Measurements from ENCODE around the gene ARHGEF39.
A peak's percentile ranks its signal among the peaks of the same experiment; 100 is the strongest.

ARHGEF39 gene

DNA sequence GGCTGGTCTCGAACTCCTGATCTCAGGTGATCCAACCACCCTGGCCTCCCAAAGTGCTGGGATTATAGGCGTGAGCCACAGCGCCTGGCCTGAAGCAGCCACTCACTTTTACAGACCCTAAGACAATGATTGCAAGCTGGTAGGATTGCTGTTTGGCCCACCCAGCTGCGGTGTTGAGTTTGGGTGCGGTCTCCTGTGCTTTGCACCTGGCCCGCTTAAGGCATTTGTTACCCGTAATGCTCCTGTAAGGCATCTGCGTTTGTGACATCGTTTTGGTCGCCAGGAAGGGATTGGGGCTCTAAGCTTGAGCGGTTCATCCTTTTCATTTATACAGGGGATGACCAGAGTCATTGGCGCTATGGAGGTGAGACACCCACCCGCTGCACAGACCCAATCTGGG lies 10.2 kb upstream of the ARHGEF39 start:
- DNase-seq (ENCODE audit: low read depth), result no peak

DNA sequence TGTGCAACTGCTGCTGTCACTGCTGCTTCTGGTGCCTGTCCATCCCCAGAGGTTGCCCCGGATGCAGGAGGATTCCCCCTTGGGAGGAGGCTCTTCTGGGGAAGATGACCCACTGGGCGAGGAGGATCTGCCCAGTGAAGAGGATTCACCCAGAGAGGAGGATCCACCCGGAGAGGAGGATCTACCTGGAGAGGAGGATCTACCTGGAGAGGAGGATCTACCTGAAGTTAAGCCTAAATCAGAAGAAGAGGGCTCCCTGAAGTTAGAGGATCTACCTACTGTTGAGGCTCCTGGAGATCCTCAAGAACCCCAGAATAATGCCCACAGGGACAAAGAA lies 9.0 kb upstream of the ARHGEF39 start:
- no peak for DNase-seq (ENCODE audit: low read depth)

DNA sequence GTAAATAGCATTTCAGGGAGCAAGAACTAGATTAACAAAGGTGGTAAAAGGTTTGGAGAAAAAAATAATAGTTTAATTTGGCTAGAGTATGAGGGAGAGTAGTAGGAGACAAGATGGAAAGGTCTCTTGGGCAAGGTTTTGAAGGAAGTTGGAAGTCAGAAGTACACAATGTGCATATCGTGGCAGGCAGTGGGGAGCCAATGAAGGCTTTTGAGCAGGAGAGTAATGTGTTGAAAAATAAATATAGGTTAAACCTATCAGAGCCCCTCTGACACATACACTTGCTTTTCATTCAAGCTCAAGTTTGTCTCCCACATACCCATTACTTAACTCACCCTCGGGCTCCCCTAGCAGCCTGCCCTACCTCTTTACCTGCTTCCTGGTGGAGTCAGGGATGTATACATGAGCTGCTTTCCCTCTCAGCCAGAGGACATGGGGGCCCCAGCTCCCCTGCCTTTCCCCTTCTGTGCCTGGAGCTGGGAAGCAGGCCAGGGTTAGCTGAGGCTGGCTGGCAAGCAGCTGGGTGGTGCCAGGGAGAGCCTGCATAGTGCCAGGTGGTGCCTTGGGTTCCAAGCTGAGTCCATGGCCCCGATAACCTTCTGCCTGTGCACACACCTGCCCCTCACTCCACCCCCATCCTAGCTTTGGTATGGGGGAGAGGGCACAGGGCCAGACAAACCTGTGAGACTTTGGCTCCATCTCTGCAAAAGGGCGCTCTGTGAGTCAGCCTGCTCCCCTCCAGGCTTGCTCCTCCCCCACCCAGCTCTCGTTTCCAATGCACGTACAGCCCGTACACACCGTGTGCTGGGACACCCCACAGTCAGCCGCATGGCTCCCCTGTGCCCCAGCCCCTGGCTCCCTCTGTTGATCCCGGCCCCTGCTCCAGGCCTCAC lies 8.4 kb upstream of the ARHGEF39 start, which contains the start of gene CA9:
Gene CA9 (plus strand): TSS at position 797 of the 893 bp plus-strand sequence. CDS start 32 bp downstream, at position 829.
- no peak for DNase-seq (ENCODE audit: low read depth)

DNA sequence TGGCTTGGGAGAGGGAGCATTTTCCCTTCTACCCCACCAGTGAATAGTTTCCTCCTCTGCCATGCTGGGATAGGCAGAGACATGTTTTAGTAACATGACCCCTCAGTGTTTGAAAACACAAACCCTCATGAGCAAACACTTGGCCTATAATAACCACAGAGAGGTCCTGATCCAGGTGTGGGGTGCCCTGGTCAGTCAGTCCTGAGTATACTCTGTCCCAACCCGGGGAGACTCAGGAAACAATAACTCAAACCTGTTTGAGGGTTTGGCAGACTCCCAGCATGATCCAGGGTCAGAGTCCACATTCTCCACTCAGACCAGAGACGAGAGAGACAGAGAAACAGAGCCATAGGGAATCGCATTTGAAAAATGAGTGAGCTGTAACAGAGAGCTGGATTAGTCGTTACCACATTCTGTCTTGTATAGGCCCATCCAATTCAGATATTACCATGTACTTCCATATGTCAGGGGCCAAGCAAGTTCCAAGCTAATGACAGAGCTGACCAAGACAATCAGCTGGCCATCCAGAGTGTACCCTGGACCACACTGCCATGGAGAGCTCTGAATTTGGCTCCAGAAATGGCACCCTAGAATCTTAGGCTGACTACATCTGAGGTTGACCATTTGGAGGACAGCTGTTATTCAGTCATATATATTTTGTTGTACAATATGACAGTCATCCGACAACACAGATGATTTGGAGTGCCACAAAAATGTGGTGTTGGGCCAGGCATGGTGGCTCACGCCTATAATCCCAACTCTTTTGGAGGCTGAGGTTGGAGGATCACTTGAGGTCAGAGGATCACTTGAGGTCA lies 4.5 kb upstream of the ARHGEF39 start:
- no peak for DNase-seq (ENCODE audit: low read depth)

DNA sequence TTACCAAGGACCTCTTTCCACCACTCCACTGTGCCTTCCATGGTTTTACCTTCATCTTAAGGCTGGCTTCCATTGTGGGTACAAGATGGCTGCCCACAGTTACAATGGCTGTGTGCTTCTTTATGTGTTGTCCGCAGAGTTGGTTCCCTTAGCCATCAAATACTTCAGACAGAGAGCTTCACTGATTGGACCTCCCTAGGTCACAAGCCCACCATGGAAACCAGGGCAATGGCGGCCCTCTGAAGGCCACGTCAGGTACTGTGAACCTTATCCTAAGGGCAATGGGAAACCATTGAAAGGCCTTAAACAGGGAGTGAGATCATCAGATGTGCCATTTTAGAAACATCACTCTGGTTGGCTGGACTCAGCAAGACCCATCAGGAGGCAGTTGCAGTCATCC lies 2.9 kb upstream of the ARHGEF39 start:
- no peak for DNase-seq (ENCODE audit: low read depth)

DNA sequence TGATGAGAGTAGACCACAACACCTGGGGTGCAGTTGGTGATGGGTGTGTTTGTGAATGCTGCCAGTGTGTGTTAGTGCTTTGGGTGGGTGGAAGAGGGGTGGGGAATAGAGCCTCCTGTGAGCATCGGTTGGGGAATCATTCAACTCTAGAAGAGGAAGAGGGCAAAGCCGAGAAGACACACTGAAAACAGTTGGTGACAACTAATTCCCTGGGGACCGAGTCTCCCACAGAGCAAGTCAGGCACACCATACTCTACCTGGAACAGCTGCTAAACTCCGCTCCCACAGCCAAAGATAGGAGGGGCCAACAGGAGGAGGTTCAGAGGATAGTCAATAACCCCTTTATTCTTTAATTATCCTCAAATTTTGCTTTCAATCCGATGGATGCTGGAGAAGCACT lies 1.6 kb upstream of the ARHGEF39 start:
- no peak for DNase-seq (ENCODE audit: low read depth)

DNA sequence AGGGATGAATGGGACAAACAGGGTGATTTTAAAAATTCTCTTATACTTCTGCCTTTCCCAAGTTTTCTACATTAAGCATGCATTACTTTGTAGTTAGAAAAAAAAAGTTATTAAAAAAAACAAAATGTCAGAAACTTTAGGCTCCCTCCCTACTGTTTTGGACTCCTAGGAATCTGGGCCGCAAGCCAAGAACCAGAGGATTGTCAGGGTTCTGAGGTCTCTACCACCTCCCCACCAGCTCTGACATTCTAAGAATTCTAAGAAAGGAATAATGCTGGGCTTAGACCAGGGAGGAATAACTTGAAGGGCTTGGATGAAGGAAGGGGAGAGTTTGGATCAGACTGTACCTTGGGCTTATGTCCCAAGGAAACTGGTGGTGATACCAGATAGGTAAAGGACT lies 1.1 kb upstream of the ARHGEF39 start:
- DNase-seq (ENCODE audit: low read depth), result no peak

DNA sequence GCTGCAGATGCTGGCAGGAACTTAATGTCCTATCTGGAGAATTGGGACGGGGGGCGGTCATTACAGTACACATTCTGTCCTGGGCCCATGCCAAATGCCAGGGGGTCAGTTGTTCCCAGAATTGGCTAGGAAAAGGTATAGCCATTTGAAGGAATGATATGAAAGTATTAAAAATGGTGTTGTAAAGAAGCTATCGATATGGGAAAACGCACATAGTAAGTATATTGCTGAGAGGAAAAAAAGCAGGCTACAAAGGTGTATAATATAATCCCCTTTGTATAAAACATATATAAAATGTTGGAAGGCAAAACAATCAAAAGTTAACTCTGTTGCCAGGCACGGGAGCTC lies 450 bp upstream of the ARHGEF39 start:
- no peak for DNase-seq (ENCODE audit: low read depth)

DNA sequence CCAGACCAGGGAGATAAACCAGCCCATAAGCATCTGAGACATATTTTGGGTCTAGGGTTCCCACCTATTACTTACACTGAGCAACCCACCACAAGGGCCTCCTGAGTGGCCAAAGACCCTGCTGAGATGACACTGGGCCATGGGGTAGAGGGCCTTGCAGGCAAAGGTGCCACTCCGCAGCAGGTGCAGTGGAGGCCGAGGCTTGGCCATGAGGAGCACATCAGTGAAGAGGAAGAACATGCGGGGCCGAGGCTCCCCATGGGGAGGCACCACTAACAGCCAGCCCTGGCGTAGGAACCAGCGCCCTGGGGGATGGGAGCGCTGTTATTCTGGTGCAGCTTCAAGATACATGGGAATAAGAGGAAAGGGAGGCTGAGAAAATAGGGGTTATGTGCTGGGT lies 2.6 kb downstream of the ARHGEF39 start:
- no peak for DNase-seq (ENCODE audit: low read depth)

DNA sequence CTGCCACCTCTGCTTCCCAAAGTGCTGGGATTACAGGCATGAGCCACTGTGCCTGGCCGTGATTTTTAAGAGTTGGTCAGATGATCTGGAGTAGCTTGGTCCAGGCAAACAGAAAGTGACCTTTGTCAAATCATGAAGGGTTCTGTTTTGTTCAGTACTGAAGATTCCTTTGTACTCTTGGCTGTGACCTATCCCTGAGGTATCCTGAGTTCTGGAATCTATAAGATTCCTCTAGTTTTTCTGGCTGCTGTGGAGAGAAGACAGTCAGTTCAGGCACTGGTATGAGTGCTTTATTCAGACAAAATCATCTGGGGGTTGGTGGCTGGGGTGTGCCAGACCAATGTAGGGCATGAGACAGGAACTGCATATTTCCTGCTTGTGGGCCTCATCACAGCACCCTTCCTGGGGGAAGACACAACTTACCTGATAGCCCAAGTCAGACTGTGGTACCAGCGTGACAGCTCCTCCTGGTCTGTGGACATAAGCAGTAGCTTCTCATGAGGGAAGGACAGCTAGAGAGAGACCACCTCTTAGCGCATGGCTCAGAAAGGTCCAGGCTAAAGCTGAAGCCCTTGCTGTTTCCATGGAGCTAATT lies 3.1 kb downstream of the ARHGEF39 start:
- DNase-seq (ENCODE audit: low read depth), result no peak

DNA sequence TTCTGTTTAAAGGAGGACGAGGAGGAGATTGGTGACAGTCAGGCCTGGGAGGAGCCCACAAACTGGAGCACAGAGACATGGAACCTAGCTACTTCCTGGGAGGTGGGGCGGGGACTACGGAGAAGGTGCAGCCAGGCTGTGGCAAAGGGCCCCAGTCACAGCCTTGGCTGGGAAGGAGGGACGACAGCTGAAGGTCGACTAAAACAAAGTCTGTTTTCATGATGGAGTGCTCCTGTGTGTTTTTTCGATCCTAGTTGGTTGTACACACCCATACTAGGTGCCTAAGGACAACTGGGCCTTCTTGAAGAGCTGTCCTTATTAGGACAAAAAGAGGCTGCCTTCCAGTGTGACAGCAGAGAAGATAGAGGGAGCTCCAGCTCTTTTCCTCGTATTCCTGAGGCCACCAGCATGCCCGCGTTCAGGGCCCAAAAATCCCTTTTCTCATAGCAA lies 4.0 kb downstream of the ARHGEF39 start:
- DNase-seq (ENCODE audit: low read depth), result no peak

DNA sequence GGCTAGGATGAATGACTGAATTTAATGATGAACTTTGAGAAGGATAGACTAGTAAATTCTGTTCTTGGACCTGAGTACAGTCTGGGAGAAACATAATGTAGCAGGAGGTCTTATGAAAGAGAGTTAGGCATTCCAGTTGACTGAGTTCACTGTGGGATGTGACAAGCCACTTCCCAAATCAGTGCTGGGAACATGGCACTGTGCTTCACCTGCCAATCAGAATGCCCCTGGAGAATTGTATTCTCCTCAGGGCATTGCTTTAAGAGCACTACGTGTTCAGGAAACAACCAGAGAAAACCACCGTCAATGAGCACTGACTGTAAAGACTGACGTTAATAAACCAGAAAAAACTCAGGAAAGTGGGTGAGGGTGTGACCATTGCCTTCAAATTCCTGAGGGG lies 5.7 kb downstream of the ARHGEF39 start:
- DNase-seq (ENCODE audit: low read depth), result no peak

DNA sequence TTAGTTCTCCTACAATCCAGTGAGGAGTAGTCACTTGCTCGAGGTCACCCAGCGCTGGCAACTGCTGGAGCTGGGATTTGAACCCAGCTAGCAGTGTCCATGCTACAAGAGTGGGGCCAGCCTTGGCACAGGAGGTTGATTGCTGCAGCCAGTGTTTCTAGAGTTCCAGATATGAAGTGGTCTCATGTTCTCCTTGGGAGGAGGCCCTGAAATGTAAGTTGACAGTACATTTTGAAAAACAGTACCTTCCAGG lies 6.1 kb downstream of the ARHGEF39 start:
- no peak for DNase-seq (ENCODE audit: low read depth)

DNA sequence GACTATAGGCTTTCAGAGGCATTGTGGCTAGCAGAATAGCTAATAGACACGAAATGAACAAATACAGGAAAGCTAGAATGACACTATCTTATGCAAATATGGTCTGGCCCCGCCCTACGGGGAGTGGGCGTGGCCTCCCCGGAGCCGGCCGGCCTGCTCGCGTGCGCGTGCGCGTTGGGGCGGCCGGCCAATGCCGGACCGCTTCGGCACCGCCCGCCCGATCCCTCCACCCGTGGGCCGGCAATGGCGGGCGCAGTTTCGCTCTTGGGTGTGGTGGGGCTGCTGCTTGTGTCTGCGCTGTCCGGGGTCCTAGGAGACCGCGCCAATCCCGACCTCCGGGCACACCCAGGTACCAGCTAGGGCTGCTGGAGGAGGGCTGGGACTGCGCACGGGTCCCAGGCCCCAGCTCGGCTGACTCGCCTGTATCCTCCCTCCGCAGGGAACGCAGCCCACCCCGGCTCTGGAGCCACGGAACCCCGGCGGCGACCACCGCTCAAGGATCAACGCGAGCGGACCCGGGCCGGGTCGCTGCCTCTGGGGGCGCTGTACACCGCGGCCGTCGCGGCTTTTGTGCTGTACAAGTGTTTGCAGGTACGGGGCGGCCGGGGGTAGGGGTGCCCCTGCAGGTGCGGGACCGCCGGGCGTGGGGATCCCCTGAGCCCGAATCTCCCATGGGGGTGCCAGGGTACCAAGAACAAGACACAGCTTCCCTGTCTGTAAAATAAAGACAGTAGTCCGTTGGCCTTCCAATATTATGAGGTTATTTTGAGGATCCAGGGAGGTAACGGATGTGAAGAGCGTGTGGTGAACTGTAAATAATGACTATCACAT lies 6.6 kb downstream of the ARHGEF39 start, which contains the start of gene CCDC107:
Gene CCDC107 (plus strand): TSS at position 156 of the 831 bp plus-strand sequence. CDS start 88 bp downstream, at position 244.
- peak; percentile 78 for DNase-seq (ENCODE audit: low read depth)

DNA sequence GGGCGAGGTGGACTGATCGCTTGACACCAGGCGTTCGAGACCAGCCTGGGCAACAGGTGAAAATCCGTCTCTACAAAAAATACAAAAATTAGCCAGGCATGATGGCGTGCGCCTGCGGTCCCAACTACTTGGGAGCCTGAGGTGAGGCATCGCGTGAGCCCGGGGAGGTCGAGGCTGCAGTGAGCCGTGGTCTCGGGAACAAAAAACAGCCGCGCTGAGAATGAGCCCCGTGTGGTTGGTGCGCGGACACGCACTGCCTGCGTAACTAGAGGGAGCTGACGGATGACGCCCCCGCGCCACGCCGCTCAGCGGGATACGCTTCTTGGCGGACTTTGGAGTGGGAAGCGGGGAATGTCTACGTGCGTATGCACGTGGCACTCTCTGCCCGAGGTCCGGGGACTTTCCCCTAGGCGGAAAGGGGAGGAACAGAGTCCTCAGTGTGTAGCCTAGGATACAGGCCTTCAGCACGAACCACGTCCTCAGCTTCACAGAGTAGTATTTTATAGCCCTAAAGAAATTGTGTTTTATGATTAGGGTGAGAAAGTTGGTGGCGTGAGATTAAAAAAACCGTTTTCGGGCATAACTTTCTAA lies 7.4 kb downstream of the ARHGEF39 start, which contains the start of gene RMRP:
Gene RMRP (minus strand): TSS at position 474 of the 591 bp plus-strand sequence.
- peak; percentile 89 for DNase-seq (ENCODE audit: low read depth)

DNA sequence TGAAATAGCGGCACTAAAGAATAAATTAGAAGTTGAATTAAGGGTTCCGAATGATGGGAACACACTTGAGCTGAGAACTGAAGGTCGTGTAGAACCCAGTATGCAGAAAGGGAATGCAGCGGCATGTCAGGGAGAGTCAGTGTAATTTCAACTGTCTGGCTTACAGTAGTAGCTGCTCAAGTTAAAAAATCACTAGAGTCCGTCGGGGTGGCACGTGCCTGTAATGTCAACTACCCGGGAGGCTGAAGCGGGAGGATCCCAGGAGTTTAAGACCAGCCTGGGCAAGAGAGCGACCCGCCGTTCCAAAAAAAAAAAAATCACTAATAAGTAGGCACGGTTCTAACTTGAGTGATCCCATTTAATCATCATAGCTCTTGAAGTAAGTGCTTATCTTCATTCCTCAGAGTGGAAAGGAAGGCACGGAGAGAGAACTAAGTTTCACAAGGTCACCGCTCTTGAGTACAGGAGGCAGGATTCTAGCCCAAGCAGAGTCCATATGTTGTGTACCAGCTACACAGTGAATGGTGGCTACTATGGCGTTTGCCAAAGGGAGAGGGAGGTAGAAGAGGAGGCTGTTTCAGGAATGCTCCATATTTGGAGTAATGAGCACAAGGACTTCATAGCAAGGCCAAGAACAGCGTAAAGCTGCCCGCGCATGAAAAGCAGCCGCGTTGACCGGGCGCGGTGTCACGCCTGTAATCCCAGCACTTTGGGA lies 8.0 kb downstream of the ARHGEF39 start:
- no peak for DNase-seq (ENCODE audit: low read depth)

DNA sequence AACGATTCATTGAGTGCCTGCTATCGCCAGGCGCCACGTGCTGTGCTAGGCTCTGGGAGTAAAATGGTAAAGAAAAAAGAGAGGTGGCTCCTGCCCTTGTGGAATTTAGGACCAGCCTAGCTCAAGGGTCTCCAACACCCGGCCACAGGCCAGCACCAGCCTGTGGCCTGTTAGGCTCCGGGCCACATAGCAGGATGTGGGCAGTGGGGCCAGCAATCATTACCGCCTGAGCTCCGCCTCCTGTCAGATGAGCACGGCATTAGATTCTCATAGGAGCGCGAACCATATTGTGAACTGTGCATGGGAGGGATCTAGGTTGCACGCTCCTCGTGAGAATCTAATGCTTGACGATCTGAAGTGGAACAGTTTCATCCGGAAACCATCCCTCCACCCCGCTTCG lies 8.6 kb downstream of the ARHGEF39 start:
- no peak for DNase-seq (ENCODE audit: low read depth)

DNA sequence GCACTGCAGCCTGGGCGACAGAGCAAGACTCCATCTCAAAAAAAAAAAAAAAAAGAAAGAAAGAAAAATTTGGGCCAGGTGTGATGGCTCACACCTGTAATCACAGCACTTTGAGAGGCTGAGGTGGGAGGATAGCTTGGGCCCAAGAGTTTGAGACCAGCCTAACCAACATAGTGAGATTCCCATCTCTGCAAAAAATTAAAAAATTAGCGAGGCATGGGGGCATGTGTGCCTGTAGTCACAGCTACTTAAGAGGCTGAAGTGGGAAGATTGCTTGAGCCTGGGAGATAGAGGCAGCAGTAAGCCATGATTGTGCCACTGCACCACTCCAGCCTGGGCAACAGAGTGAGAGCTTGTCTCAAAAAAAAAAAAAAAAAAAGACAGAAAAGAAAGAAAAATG lies 11.4 kb downstream of the ARHGEF39 start:
- no peak for DNase-seq (ENCODE audit: low read depth)

DNA sequence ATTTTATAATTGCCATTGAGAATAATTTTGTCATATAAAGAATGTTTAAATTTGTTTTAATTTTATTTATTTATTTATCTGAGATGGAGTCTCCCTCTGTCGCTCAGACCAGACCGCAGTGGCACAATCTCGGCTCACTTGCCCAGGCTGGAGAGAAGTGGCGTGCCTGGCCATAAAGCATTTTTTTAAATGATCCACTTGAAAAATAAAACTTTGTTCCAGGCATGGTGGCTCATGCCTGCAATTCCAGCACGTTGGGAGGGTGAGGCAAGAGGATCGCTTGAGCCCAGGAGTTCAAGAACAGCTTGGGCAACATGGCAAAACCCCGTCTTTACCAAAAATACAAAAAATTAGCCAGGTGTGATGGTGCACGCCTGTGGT lies 12.2 kb downstream of the ARHGEF39 start:
- DNase-seq (ENCODE audit: low read depth), result no peak

DNA sequence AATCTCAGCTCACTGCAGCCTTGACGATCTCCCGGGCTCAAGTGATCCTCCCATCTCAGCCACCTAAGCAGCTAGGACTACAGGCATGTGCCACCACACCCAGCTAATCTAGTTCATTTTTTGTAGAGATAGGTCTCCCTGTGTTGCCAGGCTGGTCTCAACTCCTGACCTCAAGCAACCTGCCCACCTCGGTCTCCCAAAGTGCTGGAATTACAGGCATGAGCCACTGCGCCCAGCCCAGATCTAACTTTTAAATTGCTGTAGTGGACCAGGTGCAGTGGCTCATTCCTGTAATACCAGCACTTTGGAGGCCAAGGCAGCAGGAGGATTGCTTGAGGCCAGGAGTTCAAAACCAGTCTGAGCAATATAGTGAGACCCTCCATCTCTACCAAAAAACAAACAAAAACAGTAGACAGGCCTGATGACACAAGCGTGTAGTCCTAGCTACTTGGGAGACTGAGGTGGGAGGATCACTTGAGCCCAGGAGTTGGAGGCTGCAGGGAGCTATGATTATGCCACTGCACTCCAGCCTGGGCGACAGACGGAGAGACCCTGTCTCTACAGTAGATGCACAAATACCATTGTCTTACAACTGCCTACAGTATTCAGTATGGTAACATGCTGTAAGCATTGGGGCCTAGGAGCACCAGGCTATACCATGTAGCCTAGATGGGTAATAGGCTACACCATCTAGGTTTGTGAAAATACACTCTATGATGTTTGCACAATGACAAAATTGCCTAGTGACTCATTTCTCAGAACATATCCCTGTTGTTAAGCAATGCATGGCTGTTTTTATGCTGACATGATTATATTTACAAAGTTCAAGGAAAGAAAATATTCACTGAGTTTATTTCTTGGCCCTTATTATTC lies 12.8 kb downstream of the ARHGEF39 start:
- DNase-seq (ENCODE audit: low read depth), result no peak
